Femur (tissue), 1 donor: Measurements from ENCODE around the gene IMMT.

Experiments
- DNase-seq: peaks from one replicate; pipeline ENCODE4 v3.0.0-alpha.2; 2017

Gene IMMT

DNA sequence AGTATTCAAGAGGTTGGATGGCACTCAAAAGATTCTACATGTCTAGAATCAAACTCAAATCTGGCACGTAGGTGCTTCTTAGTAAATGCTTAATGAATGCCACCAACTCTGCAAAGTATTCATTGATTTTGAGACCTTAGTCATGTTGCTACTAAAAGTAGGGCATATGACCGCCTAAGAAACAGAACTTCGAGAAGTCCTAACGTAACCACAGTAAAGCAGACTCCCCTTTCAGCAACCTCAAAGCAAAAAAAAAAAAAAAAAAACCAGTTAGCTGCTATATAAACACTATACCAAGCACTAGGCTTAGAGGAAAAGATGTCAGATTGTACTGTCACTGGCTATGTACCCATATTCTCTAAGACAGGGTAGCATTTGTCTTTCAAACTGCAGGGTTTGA, 55.3 kb downstream of the IMMT start:
- no peak for DNase-seq

GRCh38 chr2:86138736-86139625, 56.3 kb downstream of the IMMT start:
- DNase-seq, result no peak

- no peak for DNase-seq
These were observed 59.1 kb downstream of the IMMT start for GRCh38 chr2:86136141-86136540.

GRCh38 chr2:86135653-86136052, 59.6 kb downstream of the IMMT start:
- no peak for DNase-seq

DNA sequence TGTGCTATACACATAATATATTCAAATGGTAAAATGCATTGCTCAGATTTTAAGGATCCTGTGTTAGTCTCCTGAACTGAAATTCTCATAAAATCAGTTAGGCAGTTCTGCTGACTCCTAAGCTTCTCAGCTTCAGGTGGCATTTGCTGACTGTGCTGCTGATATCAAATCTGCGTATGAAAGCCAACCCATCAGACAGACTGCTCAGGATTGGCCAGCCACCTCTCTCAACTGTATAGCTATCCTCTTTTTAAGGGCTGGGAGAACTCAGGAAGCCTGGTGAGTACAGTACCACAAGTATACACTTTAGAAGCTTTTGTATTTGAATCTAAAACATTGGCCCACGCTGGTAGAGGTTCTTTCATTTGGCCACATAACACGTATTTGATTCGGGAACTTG, 60.6 kb downstream of the IMMT start:
- DNase-seq, result no peak

- no peak for DNase-seq
These were observed 70.6 kb downstream of the IMMT start for GRCh38 chr2:86124683-86125082.

DNA sequence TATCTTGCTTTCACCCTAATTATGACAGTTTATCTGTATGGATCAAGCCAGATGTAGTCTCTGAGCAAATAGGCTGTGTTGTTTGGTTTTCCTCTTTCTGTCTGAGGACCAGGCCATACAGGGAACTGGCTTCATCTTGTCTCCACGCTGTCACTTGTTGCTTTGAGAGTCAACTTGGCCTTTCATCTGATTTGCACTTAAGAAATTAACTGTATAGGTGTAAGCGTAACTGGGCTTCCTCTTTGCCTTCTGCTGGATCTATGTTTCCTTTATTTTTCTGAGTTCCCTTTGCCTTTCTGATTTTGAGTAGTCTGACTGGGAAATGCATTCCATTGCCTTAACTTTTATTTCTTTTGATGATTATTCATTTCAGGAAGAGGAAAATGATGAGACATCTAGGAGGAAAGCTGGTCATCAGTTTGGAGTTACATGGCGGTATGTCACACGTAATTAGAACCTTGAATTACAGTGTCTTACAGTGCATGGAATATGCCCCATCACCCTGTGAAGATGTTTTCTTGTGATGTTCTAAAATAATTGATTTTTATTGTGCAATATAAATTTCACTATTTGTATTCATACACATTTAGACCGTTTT, 71.8 kb downstream of the IMMT start:
- no peak for DNase-seq

- DNase-seq, result no peak
These were observed 77.1 kb downstream of the IMMT start for GRCh38 chr2:86118130-86118529.

GRCh38 chr2:86107031-86107430, 88.2 kb downstream of the IMMT start:
- no peak for DNase-seq

- peak; percentile 97 for DNase-seq
These were observed 89.0 kb downstream of the IMMT start, which contains the start of gene PTCD3 for GRCh38 chr2:86105969-86106945. Gene PTCD3, plus strand, starts transcription at chr2:86106235. Its CDS starts 13 bp downstream, at chr2:86106248.

- DNase-seq, result peak; percentile 94
These were observed 89.9 kb downstream of the IMMT start, which contains the start of gene POLR1A for GRCh38 chr2:86105252-86105968. Gene POLR1A, minus strand, starts transcription at chr2:86105886. Its CDS starts 110 bp downstream, at chr2:86105776.

DNA sequence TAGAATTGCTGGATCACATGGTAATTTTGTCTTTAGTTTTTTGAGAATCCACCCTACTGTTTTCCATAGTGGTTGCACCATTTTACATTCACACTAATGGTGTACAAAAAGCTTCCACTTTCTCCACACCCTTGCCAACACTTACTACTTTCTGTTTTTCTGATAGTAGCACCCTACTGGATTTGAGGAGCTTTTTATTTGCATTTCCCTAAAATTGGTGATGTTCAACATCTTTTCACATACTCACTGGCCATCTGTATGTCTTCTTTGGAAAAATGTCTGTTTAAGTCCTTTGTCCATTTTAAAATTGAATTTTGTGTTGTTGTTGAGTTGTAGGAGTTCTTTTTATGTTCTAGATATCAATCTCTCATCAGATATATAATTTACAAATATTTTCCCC, 93.1 kb downstream of the IMMT start:
- no peak for DNase-seq

GRCh38 chr2:86097913-86098312, 97.3 kb downstream of the IMMT start:
- no peak for DNase-seq

DNA sequence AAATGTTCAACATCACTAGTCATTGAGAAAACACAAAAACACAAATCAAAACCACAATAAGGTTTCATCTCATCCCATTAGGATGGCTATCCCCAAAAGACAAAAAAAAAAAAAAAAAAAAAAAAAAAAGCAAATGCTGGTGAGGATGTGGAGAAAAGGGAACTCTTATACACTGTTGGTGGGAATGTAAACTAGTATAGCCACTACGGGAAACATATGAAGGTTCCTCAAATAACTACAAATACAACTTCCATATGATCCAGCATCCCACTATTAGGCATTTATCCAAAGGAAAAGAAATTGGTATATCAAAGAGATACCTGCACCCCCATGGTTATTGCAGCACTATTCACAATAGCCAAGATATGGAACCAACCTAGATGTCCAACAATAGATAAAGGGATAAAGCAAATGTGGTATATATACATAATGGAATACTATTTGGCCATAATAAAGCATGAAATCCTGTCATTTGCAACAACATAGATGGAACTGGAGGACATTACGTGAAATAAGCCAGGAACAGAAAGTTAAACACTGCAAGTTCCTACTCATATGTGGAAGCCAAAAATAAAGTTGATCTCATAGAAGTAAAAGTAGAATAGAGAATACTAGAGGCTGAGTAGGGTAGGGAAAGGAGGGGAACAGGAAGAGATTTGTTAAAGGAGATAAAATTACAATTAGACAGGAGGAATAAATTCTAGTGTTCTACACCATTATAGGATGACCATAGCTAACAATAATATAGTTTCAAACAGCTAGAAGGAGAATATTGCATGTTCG, 98.0 kb downstream of the IMMT start:
- no peak for DNase-seq

DNA sequence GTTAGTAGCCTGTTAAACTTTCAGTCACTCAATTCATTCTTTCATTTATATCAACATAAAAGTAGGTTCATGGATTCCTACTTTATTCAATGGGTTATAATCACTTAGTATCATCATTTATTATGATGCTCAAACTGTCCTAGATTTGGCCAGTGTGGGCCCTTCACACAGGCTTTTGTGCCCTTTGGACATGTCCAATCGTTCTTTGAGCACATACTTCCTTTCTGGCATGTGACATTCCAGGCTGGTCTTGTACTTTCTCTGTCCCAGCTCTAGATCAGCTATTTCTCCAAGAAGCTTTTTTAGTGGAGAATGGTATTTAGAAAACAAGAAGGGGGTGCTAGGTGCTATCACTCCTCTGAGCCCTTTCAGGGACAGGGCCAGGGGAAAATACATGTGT, 101.0 kb downstream of the IMMT start:
- no peak for DNase-seq
